Stimulated activated CD4-positive, alpha-beta T cell treated with anti-CD3 and anti-CD28 coated beads, Interleukin-1b, Interleukin-23, amount 100 ng/mL, for 48 hours (primary cell): Measurements from ENCODE around the gene GSE1.
A peak's percentile ranks its signal among the peaks of the same experiment; 100 is the strongest.

ENCODE experiments used
- DNase-seq: peaks from one replicate; pipeline ENCODE4 v3.0.0-alpha.2; 2020

GSE1 gene

GRCh38 chr16:85710732-85711131, 97.6 kb downstream of the GSE1 start:
- no peak for DNase-seq

DNA sequence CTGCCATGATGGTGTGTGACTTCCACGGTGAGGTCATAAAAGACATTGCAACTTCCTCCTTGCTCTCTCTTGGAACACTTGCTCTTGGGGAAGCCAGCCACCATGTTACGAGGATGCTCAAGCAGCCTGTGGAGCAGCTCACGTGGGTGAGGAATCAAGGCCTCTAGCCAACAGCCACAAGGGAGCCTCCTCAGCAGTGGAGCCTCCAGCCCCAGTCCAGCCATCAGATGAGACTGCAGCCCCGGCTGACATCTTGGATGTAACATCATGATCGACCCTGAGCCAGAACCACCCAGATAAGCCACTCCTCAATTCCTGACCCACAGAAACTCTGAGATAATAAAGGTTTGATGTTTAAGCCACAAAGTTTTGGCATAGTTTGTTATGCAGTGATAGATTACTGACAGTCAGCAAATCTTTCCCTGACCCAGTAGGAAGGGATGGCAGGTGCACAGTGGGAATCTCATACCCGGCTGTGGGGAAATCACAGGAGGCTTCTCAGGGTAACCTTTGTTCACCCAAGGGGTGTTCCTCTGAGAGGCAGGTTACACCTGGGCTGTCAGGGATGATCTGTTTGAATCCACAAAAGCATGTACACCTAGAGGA, 99.0 kb downstream of the GSE1 start:
- no peak for DNase-seq

GRCh38 chr16:85712801-85713200, 99.7 kb downstream of the GSE1 start:
- no peak for DNase-seq

GRCh38 chr16:85715169-85716021, 102.3 kb downstream of the GSE1 start:
- no peak for DNase-seq

- no peak for DNase-seq
Observed at GRCh38 chr16:85716022-85716679, 103.0 kb downstream of the GSE1 start.

- no peak for DNase-seq
Observed at GRCh38 chr16:85716680-85717038, 103.5 kb downstream of the GSE1 start.

DNA sequence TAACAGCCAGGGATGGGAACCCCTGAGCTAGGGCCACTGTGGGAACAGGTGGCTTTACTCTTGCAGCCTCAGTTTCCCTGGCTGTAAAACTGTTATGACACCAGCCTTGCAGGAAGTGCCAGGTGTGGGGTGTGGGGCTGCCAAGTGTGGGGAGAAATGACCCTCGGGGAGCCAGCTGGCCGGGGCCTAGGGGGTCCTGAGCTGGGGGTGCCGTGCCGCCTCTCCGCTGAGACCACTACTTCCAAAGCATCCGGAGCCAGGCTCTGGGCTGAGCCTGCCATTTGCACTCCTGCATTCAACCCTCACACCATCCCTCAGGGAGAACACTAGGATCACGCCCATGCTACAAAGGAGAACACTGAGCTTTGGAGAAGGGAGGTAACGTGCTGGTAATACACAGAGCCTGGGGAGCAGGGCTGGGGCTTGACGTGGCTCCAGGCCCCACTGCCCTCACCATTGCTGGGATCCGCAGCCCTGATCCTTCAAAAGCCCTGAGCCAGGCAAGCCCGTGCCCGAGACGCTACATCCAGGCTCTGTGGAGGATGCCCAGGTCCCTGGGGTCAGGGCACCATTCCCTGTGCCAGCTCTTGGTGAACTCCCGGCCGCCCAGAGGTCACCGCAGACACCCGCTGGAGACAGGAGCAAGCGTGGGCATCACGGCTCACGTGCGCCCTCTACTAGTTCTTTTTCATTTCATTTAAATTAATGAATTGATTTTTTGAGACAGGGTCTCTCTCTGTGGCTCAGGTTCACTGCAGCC, 104.5 kb downstream of the GSE1 start:
- DNase-seq: peak; percentile 58

DNA sequence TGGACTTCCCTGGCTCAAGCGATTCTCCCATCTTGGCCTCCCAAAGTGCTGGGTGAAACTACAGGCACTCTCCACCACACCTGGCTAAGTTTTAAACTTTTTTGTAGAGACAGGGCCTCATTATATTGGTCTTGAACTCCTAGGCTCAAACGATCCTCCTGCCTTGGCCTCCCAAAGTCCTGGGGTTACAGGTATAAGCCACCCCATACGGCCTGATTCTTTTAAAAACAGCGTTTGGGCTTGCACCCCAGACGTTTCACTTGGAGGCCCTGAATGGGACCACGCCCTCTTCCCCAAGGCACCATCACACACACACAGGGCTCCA, 105.0 kb downstream of the GSE1 start:
- DNase-seq: no peak

GRCh38 chr16:85718682-85719081, 105.6 kb downstream of the GSE1 start:
- DNase-seq: no peak

GRCh38 chr16:85719605-85720301, 106.6 kb downstream of the GSE1 start:
- no peak for DNase-seq

DNA sequence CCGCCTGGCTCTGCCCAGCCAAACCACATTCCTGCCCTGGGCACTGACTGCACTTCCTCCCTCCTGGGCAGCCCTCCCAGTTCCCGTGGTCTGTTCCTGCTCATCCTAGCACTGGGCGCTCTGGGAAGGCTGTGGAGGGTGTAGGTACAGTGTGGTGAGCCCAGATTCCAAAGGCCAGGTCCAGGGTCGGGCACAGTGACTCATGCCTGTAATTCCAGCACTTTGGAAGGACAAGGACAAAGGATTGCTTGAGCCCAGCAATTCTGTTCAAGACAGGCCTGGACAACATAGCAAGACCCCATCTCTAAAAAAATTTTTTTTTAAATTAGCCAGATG, 107.1 kb downstream of the GSE1 start:
- DNase-seq: no peak

DNA sequence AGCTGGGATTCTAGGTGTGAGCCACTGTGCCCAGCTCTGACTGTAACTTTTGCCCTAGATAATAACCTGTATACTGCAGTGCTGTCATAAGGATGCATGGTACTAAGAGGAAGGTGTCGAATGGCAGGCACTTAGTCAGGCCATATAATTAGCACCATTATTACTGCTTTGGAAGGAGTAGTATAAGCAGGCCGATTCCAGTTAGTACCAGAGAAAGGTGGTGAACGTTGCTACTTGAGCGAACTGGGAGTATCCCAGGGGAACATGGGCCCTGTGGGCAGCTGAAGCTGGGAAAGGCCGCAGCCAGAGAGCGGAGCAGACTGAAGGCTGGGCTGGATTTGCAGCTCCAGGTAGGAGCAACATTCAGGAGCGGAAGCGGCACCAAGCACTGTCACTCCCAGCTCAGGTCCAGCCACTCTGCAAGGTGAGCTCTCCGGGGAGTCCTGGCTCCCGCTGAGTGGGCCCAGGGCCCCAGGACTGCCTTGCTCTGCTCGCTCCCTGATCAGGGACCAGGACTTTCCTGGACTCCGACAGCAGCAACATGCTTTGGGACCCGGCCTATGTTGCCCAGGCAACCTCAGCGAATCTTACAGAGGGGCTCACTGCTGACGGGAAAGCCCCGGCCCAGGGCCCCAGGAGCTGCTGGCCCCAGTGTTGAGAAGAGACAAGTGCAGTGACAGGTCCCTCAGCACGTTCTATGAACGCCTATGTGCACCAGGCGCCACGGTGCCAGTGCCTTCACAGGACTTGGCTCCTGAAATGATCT, 109.2 kb downstream of the GSE1 start:
- no peak for DNase-seq

DNA sequence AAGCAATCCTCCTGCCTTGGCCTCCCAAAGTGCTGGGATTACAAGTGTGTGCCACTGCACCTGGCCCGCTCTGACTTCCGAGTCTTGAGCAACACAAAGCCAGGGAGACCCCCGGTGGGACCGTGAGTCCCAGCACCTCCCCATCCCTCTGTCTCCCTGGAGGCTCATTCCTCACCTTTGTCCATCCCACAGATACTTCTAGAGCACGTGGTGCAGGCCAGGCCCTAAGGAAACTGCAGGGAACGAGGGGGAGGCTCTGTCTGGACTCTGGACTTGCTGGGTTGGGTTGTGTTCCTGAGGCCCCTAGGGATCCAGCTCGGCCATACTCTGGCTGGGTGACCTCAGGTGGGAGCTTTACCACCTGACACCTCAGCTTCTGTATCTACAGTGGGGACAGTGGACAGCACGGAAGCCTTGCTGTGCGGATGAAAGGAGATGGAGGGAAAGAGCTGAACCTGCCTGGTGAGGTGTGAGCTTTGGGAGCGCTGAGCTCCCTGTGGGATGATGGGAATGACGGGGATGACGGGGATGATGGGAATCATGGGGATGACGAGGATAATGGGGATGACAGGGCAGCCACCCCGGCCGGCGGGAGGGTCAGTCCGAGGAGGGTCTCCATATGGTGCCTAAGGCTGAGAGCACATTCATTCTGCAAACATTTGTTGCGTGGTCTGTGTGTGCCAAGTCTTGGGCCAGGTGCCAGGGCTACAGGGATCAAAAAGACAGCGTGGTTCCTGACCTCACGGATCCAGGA, 111.2 kb downstream of the GSE1 start:
- DNase-seq: no peak

- DNase-seq: no peak
Observed at GRCh38 chr16:85724936-85725335, 111.8 kb downstream of the GSE1 start.
